Ovary (tissue), 3 donors: ENCODE measurements around the gene BAIAP3.

Source experiments
- CTCF ChIP-seq, 3 donors: fragments of 450-650 bp in 2 of 3; fragments of 200-600 bp in 1 of 3; IDR thresholded peaks; one replicate each; pipeline versions ENCODE4 v1.5.1 to v1.8.0; 2016 to 2022; ENCODE audit warnings: antibody characterized with exemption in 3 of 3, mild to moderate bottlenecking in 1 of 3
- EP300 ChIP-seq: sonication (generic); formaldehyde crosslinking; IDR thresholded peaks from one replicate; pipeline ENCODE4 v1.6.1; 2017; ENCODE audit warnings: antibody characterized with exemption
- POLR2A ChIP-seq: fragments of 450-650 bp; IDR thresholded peaks from one replicate; pipeline ENCODE4 v1.6.1; 2017; ENCODE audit warnings: antibody characterized with exemption, mild to moderate bottlenecking, moderate library complexity
- donor health status: DM: no; HTN: no; CAD: no.

DNA sequence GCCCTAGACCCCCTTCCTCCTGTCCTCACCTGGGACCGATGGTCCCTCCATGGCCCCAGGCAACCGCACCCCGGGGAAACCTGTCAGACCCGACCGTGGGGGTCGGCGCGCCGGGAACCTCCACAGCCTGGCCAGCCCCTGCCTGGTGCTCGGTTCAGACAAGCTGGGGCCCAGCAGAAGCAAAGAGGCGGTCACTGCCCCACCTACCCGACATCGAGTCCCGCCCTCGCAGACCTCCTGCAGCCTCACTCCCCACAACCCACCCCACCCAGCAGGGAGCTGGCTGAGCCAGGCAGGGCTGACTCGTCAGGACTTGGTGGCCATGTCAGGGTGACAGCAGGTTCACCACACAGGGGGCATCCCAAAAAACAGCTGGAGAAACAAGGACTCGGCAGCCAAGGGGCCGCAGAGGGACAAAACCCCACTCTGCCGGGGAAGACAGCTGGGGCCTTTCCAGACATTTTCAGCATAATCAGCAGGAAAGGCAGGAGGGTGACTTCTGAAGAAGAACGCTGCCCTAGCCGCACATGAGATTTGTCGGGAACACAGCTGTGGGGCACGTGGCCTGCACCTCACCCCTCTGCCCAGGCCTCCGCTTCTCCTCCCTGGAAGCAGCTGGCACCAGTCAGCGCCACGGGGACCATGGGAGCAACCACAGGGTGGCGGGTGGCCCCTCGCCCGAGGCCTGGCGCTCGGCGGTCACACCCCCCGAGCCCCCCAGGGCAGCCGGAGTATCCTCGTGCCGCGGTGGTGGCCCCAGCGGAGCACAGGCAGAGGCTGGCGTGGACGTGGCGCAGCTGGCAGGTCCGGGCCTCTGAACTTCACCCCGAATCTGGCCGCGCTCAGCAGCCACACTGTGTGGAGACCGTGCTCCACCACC lies 41.2 kb downstream of the BAIAP3 start:
- no peak for TF ChIP-seq POLR2A
- TF ChIP-seq CTCF (IDR thresholded peaks at IDR 0.05): no peak
- TF ChIP-seq EP300: no peak
